NCI-H146 treated with DMSO at 0.1 percent for 48 hours (cell line): ENCODE results near the gene RAMAC.
A peak's percentile ranks its signal among the peaks of the same experiment; 100 is the strongest.
"Not testable (repeated sequence)": the region's sequence is repeated elsewhere in the genome, so short reads cannot be mapped to it uniquely, and the experiment has no call there.

Experiments
- DNase-seq: peaks from one replicate; lab custom pipeline; 2025; ENCODE audit not compliant: unreplicated experiment; lab: John Stamatoyannopoulos, UW

The RAMAC gene

DNA sequence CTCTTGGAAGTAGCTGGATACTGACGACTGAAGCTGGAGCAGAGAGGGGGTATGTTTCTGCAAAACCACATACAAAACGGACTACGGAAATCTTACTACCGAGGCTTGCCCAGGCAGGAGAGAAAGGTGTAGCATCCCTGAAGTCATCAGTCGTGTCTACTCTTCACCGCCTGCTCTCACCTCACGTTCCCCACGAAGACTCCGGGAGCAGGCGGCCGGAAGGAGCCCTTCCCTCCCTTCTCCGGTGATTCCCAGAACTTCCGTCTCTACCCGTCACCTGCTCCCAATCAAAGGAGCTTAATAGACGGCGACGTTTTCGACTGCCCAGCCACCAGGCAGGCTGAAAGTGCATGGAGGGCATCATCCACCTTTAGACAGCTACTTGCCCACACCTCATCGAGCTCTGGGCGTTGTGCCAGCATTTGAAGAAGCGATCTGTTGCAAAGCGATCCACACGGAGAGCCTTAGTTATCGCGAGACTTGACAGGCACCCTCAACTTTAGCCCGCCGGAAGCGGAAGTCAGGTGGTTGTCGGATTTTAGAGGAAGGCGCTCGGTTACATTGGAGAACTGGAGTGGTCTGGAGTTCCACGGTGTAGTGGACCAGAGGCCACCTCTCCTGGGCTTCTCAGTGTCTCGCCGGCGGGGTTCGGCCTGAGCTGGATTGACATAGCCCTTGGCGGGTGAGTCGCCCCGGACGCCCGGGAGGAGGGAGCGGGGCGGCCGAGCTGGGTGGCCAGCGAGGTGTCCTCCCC is at the start of gene RAMAC:
TSS of gene RAMAC (plus strand) at position 523 of the 754 bp plus-strand sequence. CDS start 2,809 bp downstream, outside the sequence.
- DNase-seq, result peak; percentile 66

DNA sequence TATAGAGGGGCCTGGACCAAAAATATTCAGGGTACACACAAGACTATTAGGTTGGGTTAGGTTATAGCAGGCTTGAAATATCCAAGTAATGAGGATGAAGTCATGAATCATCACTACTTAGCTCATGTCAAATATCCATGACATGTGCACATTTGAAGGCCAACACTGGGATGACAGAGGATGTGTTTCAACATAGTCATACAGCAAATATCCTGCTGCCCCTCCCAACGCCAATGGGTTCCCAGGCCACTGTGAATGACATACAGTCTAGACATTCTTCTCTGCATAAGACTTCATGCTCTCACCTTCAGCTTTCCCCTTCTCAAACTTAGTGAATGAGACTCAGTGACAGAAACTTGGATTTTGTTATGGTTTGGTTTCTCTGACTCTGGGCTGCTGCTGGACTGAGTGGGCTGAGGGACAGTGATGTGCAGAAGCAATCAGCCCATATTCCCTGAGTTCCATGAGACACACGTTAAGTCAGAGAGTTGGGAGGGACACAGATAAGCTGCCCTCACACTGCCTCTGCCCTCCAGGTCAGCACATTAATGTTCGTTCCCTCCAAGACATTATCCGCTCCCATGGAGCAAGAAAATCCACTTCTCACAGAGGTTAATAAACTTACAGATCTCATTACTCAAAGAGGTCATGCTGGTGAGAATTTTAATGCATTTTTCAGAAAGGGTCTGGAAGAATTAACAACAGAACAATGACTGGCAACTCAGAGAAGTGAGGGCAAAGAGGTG is 48.9 kb upstream of the RAMAC start:
- no peak for DNase-seq

DNA sequence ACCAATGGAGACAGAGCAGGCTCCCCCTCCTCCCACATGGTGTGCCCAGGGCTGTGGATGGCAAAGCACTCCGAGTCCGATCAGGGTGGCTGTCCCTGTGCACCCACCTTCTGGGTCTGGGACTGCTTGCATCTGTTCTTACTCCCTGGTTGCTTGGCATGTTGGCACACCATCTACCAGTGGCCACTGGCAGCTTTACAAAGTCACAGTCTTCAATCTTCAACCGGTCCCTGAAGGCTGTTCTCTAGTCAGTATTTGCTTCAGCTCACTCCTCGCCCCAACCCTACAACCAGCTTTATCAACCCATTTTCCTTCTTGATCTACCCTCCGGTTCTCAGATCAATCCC is 48.3 kb upstream of the RAMAC start:
- no peak for DNase-seq

DNA sequence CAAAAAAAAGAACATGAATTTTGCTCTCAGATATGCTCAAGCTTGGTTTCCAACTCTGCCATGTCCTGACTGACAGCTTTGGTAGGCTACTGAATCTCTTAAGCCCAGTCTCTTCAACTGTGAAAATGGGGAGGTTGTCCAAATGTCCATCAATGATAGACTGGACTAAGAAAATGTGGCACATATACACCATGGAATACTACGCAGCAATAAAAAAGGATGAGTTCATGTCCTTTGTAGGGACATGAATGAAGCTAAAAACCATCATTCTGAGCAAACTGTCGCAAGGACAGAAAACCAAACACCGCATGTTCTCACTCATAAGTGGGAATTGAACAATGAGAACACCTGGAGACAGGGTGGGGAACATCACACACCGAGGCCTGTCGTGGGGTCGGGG is 46.3 kb upstream of the RAMAC start:
- not testable (repeated sequence) for DNase-seq

DNA sequence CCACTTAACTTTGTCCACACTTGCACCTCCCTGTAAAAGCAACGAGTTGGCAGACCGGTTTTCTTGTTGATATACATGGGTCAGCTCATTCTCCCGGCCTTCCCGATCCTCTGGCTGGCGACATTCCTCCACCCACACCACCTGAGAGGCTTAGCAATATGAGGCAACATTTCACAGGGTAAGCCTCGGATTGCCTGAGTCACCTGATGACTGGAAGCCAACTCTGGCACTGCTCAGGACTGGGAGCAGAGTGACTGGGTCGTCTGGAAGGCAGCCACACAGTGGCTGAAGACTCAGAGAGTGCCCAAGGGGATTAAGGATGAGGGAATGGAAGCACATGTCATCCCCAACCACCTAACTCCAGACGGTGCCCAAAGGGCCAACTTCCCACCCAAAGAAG is 43.3 kb upstream of the RAMAC start:
- no peak for DNase-seq

DNA sequence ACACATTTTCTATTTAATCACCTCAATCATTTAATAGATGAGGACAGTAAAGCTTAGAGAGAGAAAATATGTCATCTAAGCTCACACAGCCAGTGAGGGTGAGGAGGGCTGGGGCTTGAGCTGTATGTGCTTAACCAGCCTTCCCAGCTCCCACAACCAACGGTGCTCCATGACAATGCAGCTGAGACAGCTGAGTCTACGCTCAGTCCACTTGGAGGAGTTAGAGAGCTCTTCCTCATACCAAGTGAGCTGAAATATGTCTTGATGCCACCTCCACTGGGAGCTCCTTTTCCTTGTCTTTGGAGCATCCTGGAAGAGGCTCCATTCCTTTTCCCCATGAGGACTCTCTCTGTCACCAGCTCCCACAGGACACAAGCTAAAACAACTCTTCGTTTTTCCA is 42.8 kb upstream of the RAMAC start:
- no peak for DNase-seq

DNA sequence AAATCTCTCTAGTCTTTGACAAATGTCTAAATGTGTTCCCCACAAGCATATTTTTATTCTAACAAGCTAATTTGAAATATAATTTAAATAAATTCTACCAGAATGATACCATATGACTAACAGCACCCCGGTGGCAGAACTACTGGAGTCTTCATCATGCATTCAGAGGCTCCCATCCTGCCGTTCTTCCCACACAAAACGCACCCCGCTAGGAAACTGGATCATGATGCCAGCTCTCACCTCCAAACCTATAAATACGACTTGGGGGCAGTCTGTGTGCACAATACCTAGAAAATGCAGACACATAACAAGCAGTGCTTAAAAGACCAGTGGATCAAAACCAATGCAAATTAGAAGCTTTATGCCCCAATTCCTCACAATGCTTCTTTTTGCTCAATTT is 42.0 kb upstream of the RAMAC start:
- no peak for DNase-seq

GRCh38 chr15:82944821-82945220 is 41.2 kb upstream of the RAMAC start:
- no peak for DNase-seq

DNA sequence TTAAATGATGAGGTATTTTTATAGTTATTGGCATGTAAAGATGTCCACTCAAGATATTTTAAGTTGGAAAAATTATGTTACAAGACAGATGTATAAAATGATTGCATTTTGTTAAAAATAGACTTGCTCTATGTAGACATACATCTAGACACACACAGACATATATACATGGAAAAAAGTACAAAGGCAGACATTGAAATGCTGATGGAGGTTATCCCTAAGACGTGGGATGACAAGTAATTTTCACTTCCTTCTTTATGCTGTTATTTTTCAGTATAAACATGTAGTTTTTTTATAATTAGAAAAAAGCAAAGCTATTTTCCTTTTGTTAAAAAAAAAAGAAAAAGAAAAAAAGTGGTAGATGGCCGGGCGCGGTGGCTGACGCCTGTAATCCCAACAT is 40.7 kb upstream of the RAMAC start:
- no peak for DNase-seq

DNA sequence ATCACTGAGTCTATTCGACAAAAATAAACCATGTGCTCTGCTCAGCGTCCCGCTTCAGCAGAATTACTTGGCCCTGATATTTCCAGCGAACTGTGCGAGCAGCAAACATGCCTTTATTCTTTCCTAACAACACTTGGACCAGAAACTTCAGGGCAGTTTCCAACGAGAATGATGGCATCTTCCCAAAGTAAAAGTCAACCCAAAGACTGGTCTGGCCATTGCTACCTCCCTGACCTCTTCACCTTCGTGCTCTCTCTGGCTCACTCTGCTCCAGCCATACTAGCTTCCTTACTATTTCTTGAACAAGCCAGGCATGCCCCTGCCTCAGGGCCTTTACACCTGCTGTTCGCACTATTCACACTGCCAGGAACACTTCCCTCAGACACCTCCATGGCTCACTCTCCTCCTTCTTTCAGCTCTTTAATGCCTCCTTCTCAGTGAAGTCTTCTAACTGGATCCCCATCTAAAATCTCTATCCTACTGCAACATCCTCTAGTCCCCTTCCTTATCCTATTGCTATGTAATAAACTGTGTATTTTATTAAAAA is 39.8 kb upstream of the RAMAC start:
- no peak for DNase-seq

DNA sequence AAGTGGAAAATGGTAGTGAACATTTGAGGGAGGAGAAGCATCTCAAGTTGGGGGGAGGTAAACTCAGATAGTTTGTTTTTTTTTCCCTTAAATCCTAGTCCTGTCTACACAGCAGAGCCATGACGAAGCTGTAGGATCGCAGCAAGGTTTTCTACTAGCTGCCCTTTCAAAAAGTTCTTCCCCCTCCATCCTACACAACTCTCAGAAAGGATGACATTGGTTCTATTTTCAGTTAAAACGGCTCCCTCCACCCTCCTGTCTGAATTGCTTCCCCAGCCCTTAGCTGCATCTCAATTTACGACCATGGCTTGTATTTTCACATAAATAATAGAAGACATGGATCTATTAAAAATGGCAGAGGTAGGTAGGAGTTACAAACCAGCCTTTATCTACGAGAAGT is 35.7 kb upstream of the RAMAC start:
- DNase-seq, result no peak

- no peak for DNase-seq
These were observed 35.2 kb upstream of the RAMAC start for GRCh38 chr15:82950746-82951370.

- no peak for DNase-seq
These were observed 34.4 kb upstream of the RAMAC start for GRCh38 chr15:82951472-82952157.

- no peak for DNase-seq
These were observed 33.6 kb upstream of the RAMAC start, which contains the start of gene HOMER2 for GRCh38 chr15:82952158-82953081. TSS of gene HOMER2 (minus strand) at chr15:82952720. CDS start at chr15:82952535, 185 bp downstream.

GRCh38 chr15:82958638-82959037 is 27.4 kb upstream of the RAMAC start:
- DNase-seq, result no peak

- no peak for DNase-seq
These were observed 26.6 kb upstream of the RAMAC start for GRCh38 chr15:82959423-82959822.

GRCh38 chr15:82960766-82961165 is 25.2 kb upstream of the RAMAC start:
- no peak for DNase-seq

DNA sequence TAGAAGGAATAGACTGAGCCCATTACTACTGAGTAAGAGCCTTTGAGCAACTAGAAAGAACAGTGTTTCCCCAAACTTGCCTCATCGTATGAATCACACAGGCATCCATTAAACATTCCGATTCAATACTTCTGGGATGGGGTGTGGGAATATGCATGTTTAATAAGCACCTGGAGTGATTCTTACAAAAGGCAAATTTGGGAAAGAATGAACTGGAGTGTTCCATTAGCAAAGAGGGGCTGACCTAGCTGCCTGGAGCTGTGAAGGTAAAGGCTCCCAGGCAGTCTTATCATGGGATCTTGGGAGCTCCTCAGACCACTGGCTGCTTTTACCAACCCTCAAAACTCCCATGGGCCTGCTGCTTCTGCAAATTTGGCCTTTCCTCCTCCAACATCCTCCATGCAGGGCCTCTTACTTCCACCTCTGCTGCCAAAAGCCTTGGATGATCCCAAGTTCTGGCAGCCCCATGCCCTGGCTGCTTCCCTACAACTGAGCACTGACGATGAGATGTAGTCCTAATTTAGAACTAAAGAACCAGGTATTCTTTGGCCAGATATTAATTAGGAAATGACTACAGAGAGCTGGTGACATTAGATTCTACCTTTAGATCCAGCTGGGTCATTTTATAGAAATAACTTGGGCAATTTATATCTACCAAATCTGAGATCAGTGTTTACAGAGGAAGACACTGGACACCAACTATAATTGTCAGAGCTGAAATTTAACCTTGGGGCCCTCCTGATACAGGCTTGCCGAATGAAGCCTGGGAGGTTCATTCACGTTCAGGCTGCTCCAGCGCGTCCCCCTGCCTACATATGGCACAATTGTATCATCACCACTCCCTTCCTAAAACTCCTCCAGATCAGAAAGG is 22.3 kb upstream of the RAMAC start:
- DNase-seq, result no peak

- DNase-seq, result no peak
These were observed 21.1 kb upstream of the RAMAC start for GRCh38 chr15:82964890-82965289.
